Hepatocyte (in vitro differentiated cells): ENCODE measurements around the gene EREG.

Source experiments
- CTCF ChIP-seq: fragments of 200-600 bp; sonication (generic); IDR thresholded peaks from 2 replicates; pipeline ENCODE4 v1.5.1; 2016; ENCODE audit warnings: antibody characterized with exemption, mild to moderate bottlenecking; ENCODE audit not compliant: poor library complexity
- EZH2 ChIP-seq: fragments of 200-600 bp; sonication (generic); IDR thresholded peaks from 2 replicates; pipeline ENCODE4 v1.6.1; 2016; ENCODE audit warnings: antibody characterized with exemption, mild to moderate bottlenecking, borderline replicate concordance

- TF ChIP-seq CTCF: no peak
- TF ChIP-seq EZH2: no peak
Measured at GRCh38 chr4:74369855-74370254, 4.9 kb downstream of the EREG start.
